HL-60 (cell line): Measurements from ENCODE around the gene MPO.

Experiments used
- DNase-seq, 2 experiments: peaks; one replicate each; pipeline ENCODE4 v3.0.0-alpha.2; 2010 to 2020; ENCODE audit warnings: low read depth in 1 of 2, low spot score in 1 of 2
- H3K27ac ChIP-seq: fragments of 250-450 bp; sonication (Bioruptor Pico); replicated peaks from 2 replicates; pipeline ENCODE4 v1.5.1; 2020; ENCODE audit warnings: mild to moderate bottlenecking, moderate library complexity
- H3K27me3 ChIP-seq: fragments of 250-450 bp; sonication (Bioruptor Pico); 2 replicates; pipeline ENCODE4 v1.5.1; 2021; ENCODE audit warnings: mild to moderate bottlenecking, moderate library complexity; ENCODE audit not compliant: insufficient read depth, poor library complexity, severe bottlenecking
- H3K4me3 ChIP-seq: replicated peaks from 2 replicates; pipeline ENCODE4 v1.5.1; 2011; ENCODE audit warnings: mild to moderate bottlenecking, control low read depth, low read length; ENCODE audit not compliant: insufficient read depth
- GABPA ChIP-seq: IDR thresholded peaks from 2 replicates; pipeline ENCODE4 v1.6.1; 2012; ENCODE audit warnings: low read depth
- POLR2AphosphoS5 ChIP-seq: IDR thresholded peaks from 2 replicates; pipeline ENCODE4 v1.6.1; 2012; ENCODE audit warnings: low read depth
- SPI1 ChIP-seq: IDR thresholded peaks from 2 replicates; pipeline ENCODE4 v1.6.1; 2012; ENCODE audit warnings: low read depth, mild to moderate bottlenecking, borderline replicate concordance
- TF ChIP-seq, protein P1 (sequence below): IDR thresholded peaks from 2 replicates; pipeline ENCODE4 v1.6.1; 2012; ENCODE audit warnings: low read depth; ENCODE audit not compliant: insufficient replicate concordance
- TF ChIP-seq, protein P2 (sequence below): IDR thresholded peaks from one replicate; pipeline ENCODE4 v1.5.1; 2011; ENCODE audit warnings: low read length, control low read depth, inconsistent platforms; ENCODE audit not compliant: insufficient read depth

Gene MPO

DNA sequence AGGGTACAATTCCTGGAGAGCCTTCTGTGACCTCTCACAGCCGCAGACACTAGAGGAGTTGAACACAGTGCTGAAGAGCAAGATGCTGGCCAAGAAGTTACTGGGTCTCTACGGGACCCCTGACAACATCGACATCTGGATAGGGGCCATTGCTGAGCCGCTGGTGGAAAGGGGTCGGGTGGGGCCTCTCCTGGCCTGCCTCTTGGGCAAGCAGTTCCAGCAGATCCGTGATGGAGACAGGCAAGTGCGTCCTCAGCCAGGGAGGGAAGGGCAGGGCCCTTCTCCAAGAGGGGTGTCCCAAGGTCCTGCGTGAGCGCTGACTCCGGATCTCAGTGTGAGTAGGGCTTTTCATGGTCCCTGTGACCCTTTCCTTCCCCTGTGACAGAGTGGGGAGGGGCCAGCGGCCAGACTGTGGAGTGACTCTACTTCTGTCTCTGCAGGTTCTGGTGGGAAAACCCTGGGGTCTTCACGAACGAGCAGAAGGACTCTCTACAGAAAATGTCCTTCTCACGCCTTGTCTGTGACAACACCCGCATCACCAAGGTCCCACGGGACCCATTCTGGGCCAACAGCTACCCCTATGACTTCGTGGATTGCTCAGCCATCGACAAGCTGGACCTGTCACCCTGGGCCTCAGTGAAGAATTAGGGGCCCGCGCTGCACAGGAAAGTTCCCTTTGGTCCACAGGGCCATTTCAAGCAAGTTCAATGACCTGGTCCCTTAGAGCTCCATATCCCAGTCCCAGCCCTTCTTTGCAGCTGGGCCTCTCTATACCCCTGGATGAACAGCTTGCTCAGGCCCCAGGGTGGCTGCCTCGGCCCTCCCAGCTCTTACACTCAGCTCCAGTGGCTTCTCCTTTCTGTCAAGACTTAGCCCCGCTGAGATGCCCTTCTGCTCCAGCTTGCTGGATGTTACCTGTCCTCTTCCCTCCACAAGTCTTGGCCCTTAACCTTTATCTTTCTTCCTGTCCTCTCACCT, 13.1 kb downstream of the MPO start:
- Histone ChIP-seq H3K4me3 (no peak overlapping the region), H3K27me3 (no peaks in the 10 kb centered on the region), H3K27ac (peak overlapping the region; percentile 13)
- TF ChIP-seq SPI1 (peak; percentile 42; the same call in 1 of the 2 replicates), GABPA (0 out of 2 replicates have a peak, but pooled peaks have one; percentile 33), POLR2AphosphoS5 (peak; percentile 96)
- TF ChIP-seq, protein P1, sequence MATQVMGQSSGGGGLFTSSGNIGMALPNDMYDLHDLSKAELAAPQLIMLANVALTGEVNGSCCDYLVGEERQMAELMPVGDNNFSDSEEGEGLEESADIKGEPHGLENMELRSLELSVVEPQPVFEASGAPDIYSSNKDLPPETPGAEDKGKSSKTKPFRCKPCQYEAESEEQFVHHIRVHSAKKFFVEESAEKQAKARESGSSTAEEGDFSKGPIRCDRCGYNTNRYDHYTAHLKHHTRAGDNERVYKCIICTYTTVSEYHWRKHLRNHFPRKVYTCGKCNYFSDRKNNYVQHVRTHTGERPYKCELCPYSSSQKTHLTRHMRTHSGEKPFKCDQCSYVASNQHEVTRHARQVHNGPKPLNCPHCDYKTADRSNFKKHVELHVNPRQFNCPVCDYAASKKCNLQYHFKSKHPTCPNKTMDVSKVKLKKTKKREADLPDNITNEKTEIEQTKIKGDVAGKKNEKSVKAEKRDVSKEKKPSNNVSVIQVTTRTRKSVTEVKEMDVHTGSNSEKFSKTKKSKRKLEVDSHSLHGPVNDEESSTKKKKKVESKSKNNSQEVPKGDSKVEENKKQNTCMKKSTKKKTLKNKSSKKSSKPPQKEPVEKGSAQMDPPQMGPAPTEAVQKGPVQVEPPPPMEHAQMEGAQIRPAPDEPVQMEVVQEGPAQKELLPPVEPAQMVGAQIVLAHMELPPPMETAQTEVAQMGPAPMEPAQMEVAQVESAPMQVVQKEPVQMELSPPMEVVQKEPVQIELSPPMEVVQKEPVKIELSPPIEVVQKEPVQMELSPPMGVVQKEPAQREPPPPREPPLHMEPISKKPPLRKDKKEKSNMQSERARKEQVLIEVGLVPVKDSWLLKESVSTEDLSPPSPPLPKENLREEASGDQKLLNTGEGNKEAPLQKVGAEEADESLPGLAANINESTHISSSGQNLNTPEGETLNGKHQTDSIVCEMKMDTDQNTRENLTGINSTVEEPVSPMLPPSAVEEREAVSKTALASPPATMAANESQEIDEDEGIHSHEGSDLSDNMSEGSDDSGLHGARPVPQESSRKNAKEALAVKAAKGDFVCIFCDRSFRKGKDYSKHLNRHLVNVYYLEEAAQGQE, result peak; percentile 40
- TF ChIP-seq, protein P2, sequence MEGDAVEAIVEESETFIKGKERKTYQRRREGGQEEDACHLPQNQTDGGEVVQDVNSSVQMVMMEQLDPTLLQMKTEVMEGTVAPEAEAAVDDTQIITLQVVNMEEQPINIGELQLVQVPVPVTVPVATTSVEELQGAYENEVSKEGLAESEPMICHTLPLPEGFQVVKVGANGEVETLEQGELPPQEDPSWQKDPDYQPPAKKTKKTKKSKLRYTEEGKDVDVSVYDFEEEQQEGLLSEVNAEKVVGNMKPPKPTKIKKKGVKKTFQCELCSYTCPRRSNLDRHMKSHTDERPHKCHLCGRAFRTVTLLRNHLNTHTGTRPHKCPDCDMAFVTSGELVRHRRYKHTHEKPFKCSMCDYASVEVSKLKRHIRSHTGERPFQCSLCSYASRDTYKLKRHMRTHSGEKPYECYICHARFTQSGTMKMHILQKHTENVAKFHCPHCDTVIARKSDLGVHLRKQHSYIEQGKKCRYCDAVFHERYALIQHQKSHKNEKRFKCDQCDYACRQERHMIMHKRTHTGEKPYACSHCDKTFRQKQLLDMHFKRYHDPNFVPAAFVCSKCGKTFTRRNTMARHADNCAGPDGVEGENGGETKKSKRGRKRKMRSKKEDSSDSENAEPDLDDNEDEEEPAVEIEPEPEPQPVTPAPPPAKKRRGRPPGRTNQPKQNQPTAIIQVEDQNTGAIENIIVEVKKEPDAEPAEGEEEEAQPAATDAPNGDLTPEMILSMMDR, result no peak
- DNase-seq, result peak; percentile 57 to 85

DNA sequence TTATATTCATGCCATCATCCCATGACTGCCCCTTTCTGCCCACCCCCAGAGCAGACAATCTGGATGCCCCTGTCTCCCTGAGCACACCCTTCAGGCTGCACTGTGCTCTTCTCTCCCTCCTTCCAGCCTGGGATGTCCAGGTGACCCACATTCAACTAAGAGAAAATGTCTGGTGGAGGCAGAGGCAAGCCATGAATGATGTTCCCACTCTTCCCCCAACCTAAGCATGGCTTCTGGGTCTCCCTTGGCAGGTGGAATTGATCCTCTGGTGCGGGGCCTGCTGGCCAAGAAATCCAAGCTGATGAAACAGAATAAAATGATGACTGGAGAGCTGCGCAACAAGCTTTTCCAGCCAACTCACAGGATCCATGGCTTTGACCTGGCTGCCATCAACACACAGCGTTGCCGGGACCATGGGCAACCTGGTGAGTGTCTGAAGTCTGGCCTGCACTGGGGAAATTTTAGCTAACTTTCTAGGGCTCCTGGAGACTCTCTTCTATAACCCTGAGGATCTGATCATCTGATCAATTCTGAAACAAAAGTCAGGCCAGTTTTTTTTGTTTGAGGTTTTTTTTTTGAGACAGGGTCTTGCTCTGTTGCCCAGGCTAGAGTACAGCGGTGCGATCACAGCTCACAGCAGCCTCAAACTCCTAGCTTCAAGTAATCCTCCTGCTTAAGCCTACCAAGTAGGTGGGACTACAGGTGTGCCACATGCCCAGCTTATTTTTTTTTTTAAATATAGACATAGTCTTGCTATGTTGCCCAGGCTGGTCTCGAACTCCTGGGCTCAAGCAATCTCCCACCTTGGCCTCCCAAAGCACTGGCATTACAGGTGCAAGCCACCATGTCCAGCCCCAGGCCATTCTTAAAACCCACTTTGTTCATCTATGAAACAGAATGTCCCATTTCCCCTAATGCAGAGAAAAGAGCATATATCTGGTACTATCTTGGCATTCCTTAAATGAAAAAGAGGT, 14.5 kb downstream of the MPO start:
- peaks cover 2% of the 10 kb centered on the region for H3K27me3 ChIP-seq
- TF ChIP-seq POLR2AphosphoS5, result peak; percentile 95
- TF ChIP-seq, protein P2, result no peak
- TF ChIP-seq GABPA, result 0 out of 2 replicates have a peak, but pooled peaks have one; percentile 2

DNA sequence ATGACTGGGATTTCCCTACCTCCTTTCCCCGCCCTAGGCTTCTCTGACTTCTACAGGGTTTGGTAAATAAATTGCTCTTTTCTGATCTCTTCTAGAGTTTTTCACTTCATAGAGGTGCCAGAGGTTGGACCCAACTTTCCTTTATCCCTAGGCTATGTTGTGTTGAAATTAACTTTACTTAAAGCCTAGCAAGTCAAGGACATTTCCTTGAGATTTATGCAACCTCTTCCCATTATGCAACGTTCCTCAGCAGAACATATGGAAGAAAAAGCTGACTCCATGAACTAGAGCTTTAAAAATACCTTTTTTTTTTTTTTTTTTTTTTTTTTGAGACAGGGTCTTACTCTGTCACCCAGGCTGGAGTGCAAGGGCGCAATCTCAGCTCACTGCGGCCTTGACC, 15.5 kb downstream of the MPO start:
- Histone ChIP-seq H3K4me3 (no peak overlapping the region), H3K27me3 (peaks cover 3% of the 10 kb centered on the region), H3K27ac (no peak overlapping the region)
- TF ChIP-seq, protein P2, result no peak
- no peak for TF ChIP-seq SPI1
- no peak for TF ChIP-seq GABPA
- no peak for TF ChIP-seq POLR2AphosphoS5
- TF ChIP-seq, protein P1, result no peak
- peak; percentile 29 to 63 for DNase-seq

More for the DNA sequence above, 14.5 kb downstream of the MPO start:
- Histone ChIP-seq H3K27ac (no peak overlapping the region; the same call in 1 of the 2 replicates), H3K4me3 (no peak overlapping the region)
- peak; percentile 20 to 60 for DNase-seq
